Muscle of leg (tissue), 11 donors: ENCODE results near the gene DAZAP1. TPM values are rescaled to one million over a fixed set of nuclear protein-coding genes. Genes with fewer than 3 reads are reported as not detected.
"Not testable (repeated sequence)": the region's sequence is repeated elsewhere in the genome, so short reads cannot be mapped to it uniquely, and the experiment has no call there.

Experiments used
- DNase-seq: peaks from one replicate; pipeline ENCODE4 v3.0.0; 2013
- H3K27ac ChIP-seq: one replicate; pipeline ENCODE4 v1.5.1; 2013; ENCODE audit warnings: mild to moderate bottlenecking, low read length, control low read depth
- H3K27me3 ChIP-seq: one replicate; pipeline ENCODE4 v1.6.1; 2013; ENCODE audit warnings: low read length; ENCODE audit not compliant: control insufficient read depth, insufficient read depth
- H3K36me3 ChIP-seq: one replicate; pipeline ENCODE4 v1.6.1; 2013; ENCODE audit warnings: low read length; ENCODE audit not compliant: control insufficient read depth, insufficient read depth
- H3K4me1 ChIP-seq: one replicate; pipeline ENCODE4 v1.6.1; 2013; ENCODE audit warnings: low read length; ENCODE audit not compliant: control insufficient read depth, insufficient read depth
- H3K4me3 ChIP-seq: one replicate; pipeline ENCODE4 v1.5.1; 2013; ENCODE audit warnings: low read length, control low read depth
- H3K9me3 ChIP-seq: replicated peaks from 2 replicates; pipeline ENCODE4 v1.6.1; 2013; ENCODE audit warnings: low read depth, low read length; ENCODE audit not compliant: control insufficient read depth
- WGBS: methylation state at CpG from one replicate; pipeline ENCODE4 v1.1.5; 2013; ENCODE audit warnings: missing lambda C conversion rate; ENCODE audit not compliant: insufficient coverage; 5-methylcytosine and 5-hydroxymethylcytosine counted together
- polyA plus RNA-seq, 8 donors: library from polyadenylated mRNA; unstranded; fragments of 120-200 nt; gene quantifications; one replicate each; pipeline versions ENCODE4 v1.2.1 to v1.2.3, GENCODE V29; 2013; ENCODE audit warnings: inconsistent platforms in 1 of 8, low replicate concordance in 1 of 8; ENCODE audit not compliant: insufficient read length in 8 of 8, insufficient read depth in 1 of 8
- total RNA-seq: library from RNA; stranded (reverse); fragments of 120-200 nt; gene quantifications from one replicate; pipeline ENCODE4 v1.2.4, GENCODE V29; 2013

The DAZAP1 gene
- total and polyA plus RNA-seq, 9 donors, result 41.0 to 80.2 (median 65.8) TPM

GRCh38 chr19:1433119-1434039 is 26.0 kb downstream of the DAZAP1 start:
- Histone ChIP-seq H3K4me1 (peaks cover 3% of the 10 kb centered on the region), H3K27ac (no peak overlapping the region), H3K27me3 (no peaks in the 10 kb centered on the region), H3K4me3 (no peak overlapping the region), H3K36me3 (peaks cover 67% of the 10 kb centered on the region), H3K9me3 (no peaks in the 10 kb centered on the region)
- WGBS, result 86% methylated on average over 42 of the region's 47 CpGs
- no peak for DNase-seq

DNA sequence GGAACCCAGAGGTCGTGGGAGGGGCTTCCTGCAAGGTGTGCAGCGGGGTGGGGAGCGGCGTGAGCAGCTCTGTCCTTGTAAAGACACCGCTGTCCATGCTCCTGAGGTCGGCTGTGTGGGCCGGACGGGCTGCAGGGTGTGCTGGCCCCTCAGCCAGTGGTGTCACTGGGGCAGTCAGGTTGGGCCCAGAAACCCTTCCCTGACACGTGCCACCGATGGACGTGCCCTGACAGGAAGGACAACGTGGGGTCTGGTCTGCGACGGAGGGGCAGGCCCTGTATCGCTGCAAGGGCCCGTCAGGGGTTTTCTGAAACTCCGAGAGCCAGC is 26.6 kb downstream of the DAZAP1 start:
- DNase-seq, result no peak
- H3K4me1 ChIP-seq, result peaks cover 4% of the 10 kb centered on the region
- H3K4me3 ChIP-seq, result no peak overlapping the region
- WGBS, result 90% methylated on average over 17 of the region's 17 CpGs
- H3K27me3 ChIP-seq, result no peaks in the 10 kb centered on the region
- H3K9me3 ChIP-seq, result no peaks in the 10 kb centered on the region
- no peak overlapping the region for H3K27ac ChIP-seq
- peaks cover 61% of the 10 kb centered on the region for H3K36me3 ChIP-seq

DNA sequence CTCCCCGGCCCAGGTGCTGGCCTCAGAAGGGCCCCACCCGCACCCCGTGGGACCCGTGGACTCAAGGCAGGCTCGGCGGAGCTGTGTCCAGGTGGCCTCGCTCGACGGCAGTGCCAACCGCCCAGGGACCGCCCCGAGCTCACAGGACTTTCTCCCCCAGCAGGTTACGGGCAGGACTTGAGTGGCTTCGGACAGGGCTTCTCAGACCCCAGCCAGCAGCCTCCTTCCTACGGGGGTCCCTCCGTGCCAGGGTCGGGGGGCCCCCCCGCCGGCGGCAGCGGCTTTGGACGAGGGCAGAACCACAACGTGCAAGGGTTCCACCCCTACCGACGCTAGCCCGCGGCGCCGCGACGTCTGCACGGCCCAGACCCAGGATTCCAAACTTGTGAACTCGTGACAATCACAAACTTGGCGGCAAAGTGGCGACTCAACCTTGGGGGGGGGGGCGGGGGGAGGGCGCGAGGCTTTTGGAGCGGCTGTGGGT is 27.2 kb downstream of the DAZAP1 start:
- no peak overlapping the region for H3K4me3 ChIP-seq
- WGBS, result 82% methylated on average over 31 of the region's 39 CpGs

DNA sequence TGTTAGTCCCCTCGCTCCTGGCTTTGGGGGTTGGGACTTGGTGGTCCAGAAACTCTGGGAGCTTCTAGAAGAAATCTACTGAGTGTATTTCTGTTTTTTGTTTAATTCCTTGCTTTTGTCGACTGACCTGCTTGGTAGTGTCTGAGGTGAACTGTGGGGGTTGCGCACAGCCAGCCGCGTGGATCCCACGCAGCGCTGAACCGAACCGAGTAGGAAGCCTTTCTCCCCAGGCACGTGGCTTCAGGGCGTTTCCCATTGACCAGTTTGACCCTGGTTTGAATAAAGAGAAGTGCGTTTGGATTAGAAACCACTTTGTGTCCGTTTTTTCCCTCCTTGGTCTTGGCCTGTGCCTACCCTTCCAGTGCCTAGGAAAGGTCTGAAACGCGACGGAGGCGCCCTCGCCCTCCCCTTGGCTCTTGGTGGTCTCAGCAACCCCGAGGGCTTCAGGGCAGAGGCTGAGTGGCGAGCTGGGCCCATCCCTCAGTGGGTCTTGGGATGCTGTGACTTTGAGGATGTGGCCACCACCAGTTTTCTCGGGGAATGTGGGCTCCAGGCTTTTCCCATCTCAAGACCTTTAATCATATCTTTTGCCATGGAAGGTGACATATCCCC is 28.1 kb downstream of the DAZAP1 start:
- H3K36me3 ChIP-seq, result peaks cover 59% of the 10 kb centered on the region
- no peak overlapping the region for H3K27ac ChIP-seq
- DNase-seq, result no peak
- no peaks in the 10 kb centered on the region for H3K9me3 ChIP-seq
- no peaks in the 10 kb centered on the region for H3K27me3 ChIP-seq
- WGBS, result 83% methylated on average over 17 of the region's 21 CpGs
- no peak overlapping the region for H3K4me3 ChIP-seq
- peaks cover 18% of the 10 kb centered on the region for H3K4me1 ChIP-seq

More for the DNA sequence above, 27.2 kb downstream of the DAZAP1 start:
- Histone ChIP-seq H3K36me3 (peaks cover 59% of the 10 kb centered on the region), H3K4me1 (peaks cover 10% of the 10 kb centered on the region), H3K27me3 (no peaks in the 10 kb centered on the region), H3K27ac (no peak overlapping the region), H3K9me3 (no peaks in the 10 kb centered on the region)
- DNase-seq, result no peak

- WGBS, result no CpG with 5 or more reads among the region's 8 CpGs
- Histone ChIP-seq H3K4me1 (peaks cover 20% of the 10 kb centered on the region), H3K27ac (no peak overlapping the region), H3K36me3 (peaks cover 65% of the 10 kb centered on the region), H3K4me3 (no peak overlapping the region), H3K9me3 (no peaks in the 10 kb centered on the region), H3K27me3 (no peaks in the 10 kb centered on the region)
- DNase-seq, result no peak
Measured at GRCh38 chr19:1437609-1438008, 30.2 kb downstream of the DAZAP1 start.

DNA sequence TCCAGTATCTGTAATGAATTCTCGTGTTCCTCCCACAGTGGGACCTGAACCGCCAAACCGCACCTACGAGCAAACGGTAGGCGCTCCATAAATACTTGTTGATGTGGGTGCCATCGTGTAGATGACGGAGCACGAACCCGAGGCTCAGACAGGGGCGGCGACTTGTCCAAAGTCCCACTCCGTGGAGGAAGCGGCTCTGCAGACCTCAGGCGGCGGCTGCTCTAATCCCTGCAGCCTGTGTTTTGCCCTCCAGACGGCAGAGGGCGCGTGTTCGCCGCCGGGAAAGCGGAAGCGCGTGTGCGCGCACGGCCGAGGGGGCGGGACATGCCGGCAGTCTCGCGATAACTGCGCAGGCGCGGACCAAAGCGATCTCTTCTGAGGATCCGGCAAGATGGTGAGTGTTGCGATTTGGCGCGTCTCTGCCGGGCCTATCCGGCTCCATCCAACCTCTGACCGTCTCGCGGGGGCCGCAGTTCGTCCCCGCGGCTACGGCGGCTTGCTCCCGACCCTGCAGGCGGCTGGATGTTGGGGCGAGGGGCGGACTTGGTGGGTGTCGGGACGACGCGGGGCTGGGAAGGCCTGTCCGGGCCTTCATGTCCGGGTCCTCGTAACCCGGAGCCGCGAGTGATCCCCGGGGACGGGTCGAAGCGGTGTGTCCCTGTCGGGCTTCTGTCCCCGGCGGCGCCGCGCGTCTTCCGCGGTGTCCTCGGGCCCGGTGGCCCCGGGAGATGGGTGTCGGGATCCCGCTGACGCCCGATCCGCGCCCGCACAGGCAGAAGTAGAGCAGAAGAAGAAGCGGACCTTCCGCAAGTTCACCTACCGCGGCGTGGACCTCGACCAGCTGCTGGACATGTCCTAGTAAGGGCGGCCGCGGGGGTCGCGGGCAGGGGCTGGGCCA is 30.9 kb downstream of the DAZAP1 start, which contains the start of gene RPS15:
TSS of gene RPS15 (plus strand) at position 362 of the 898 bp plus-strand sequence. CDS start at position 392, 30 bp downstream.
- Histone ChIP-seq H3K4me1 (peaks cover 20% of the 10 kb centered on the region), H3K27ac (peak within 1 kb of the TSS; percentile 93), H3K9me3 (no peaks in the 10 kb centered on the region), H3K4me3 (peak within 1 kb of the TSS; percentile 88), H3K27me3 (no peaks in the 10 kb centered on the region), H3K36me3 (peaks cover 59% of the 10 kb centered on the region)
- DNase-seq, result peak; percentile 98
- WGBS, result under 1% methylated on average over 98 of the region's 100 CpGs

DNA sequence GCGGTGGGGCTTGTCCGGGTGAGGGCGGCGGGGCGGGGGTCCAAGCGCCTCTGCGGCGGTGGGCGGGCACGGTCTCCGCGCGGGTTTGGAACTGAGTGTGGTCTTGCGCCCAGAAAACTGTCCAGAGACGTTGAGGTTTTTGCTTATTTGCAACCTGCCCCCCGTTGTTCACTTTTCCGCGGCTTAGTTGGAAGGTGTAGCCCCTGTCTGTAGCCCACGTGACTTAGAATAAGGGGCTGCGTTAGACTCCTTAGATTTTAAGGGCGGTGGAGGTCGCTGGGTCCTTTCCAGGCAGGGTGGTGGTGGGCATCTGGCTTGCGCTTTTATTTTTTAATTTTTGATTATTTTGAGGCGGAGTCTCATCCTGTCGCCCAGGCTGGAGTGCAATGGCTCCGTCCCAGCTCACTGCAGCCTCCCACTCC is 31.6 kb downstream of the DAZAP1 start:
- Histone ChIP-seq H3K4me1 (peaks cover 20% of the 10 kb centered on the region), H3K36me3 (peaks cover 52% of the 10 kb centered on the region), H3K4me3 (peak overlapping the region; percentile 88), H3K9me3 (no peaks in the 10 kb centered on the region), H3K27ac (no peak overlapping the region), H3K27me3 (no peaks in the 10 kb centered on the region)
- 0% methylated on average over 17 of the region's 26 CpGs for WGBS
- no peak for DNase-seq

GRCh38 chr19:1439525-1440417 is 32.4 kb downstream of the DAZAP1 start:
- H3K36me3 ChIP-seq, result peaks cover 46% of the 10 kb centered on the region
- H3K27me3 ChIP-seq, DNase-seq, H3K9me3 ChIP-seq, H3K27ac ChIP-seq: not testable (repeated sequence)
- H3K4me3 ChIP-seq, result peak overlapping the region; percentile 88
- H3K4me1 ChIP-seq, result peaks cover 23% of the 10 kb centered on the region
- WGBS, result 83% methylated on average over 43 of the region's 57 CpGs

- no peak overlapping the region for H3K4me3 ChIP-seq
- H3K27me3 ChIP-seq, result peaks cover 8% of the 10 kb centered on the region
- DNase-seq, result no peak
- no peak overlapping the region for H3K27ac ChIP-seq
- H3K36me3 ChIP-seq, result peaks cover 42% of the 10 kb centered on the region
- H3K9me3 ChIP-seq, result no peaks in the 10 kb centered on the region
- 84% methylated on average over 7 of the region's 15 CpGs for WGBS
- H3K4me1 ChIP-seq, result peaks cover 28% of the 10 kb centered on the region
Measured at GRCh38 chr19:1440418-1440801, 33.0 kb downstream of the DAZAP1 start.
